ENCODE measurements around the gene CCNI2.

Gene CCNI2

DNA sequence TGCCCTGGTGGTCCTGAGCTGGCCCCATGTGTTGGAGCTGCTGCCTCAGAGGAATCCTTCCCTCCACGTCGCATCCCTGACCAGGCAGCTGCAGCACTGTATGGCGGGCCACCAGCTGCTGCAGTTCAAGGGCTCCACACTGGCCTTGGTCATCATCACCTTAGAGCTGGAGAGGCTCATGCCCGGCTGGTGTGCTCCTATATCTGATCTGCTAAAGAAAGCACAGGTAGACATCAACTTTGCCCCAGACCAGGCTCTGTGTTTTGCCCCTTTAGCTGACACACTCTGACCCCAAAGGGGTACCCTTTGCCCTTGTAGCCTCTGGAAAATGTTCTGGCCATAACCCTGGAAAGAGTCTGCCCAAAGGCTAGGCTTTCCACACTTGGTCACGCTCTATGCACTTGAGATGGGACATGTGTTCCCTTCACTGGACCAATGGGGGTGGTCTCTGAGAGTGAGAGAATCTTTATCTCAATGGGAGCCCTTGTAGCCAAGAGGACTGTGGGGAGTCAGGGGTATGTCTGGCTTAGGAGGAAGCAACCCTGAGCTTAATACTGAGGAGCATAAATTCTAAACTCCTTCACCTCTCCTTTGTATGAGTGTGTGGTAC is 4.8 kb downstream of the CCNI2 start:
- H3K27me3 ChIP-seq (ENCODE audit: insufficient read depth, low read length), result no peaks in the 10 kb centered on the region
- H3K4me1 ChIP-seq (ENCODE audit: insufficient read depth, low read length, severe bottlenecking), result peaks cover 16% of the 10 kb centered on the region
- no peak overlapping the region for H3K9ac ChIP-seq (ENCODE audit: low read length)
- H3K9me2 ChIP-seq (ENCODE audit: low read depth, low read length), result no peaks in the 10 kb centered on the region
- no peaks in the 10 kb centered on the region for H3K36me3 ChIP-seq (ENCODE audit: insufficient read depth, low read length)
- H3K9me3 ChIP-seq (ENCODE audit: low read length), result no peaks in the 10 kb centered on the region
- no peak overlapping the region for H2AFZ ChIP-seq (ENCODE audit: low read length)
- no peak overlapping the region for H3K27ac ChIP-seq (ENCODE audit: low read depth, low read length, poor library complexity, severe bottlenecking)
- no peak overlapping the region for H3K4me3 ChIP-seq (ENCODE audit: low read depth, low read length, poor library complexity, severe bottlenecking)
- no peak overlapping the region for H3K4me2 ChIP-seq (ENCODE audit: low read length)
- no peaks in the 10 kb centered on the region for H3F3A ChIP-seq (ENCODE audit: insufficient read depth, low read length)
- TF ChIP-seq, protein P1, sequence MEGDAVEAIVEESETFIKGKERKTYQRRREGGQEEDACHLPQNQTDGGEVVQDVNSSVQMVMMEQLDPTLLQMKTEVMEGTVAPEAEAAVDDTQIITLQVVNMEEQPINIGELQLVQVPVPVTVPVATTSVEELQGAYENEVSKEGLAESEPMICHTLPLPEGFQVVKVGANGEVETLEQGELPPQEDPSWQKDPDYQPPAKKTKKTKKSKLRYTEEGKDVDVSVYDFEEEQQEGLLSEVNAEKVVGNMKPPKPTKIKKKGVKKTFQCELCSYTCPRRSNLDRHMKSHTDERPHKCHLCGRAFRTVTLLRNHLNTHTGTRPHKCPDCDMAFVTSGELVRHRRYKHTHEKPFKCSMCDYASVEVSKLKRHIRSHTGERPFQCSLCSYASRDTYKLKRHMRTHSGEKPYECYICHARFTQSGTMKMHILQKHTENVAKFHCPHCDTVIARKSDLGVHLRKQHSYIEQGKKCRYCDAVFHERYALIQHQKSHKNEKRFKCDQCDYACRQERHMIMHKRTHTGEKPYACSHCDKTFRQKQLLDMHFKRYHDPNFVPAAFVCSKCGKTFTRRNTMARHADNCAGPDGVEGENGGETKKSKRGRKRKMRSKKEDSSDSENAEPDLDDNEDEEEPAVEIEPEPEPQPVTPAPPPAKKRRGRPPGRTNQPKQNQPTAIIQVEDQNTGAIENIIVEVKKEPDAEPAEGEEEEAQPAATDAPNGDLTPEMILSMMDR (IDR thresholded peaks at IDR 0.05; ENCODE audit: low read length), result no peak
- no peak for TF ChIP-seq EZH2 (IDR thresholded peaks at IDR 0.05; ENCODE audit: borderline replicate concordance, low read length)
- no peaks in the 10 kb centered on the region for H4K20me1 ChIP-seq (ENCODE audit: insufficient read depth, low read length)
- H3K79me2 ChIP-seq (ENCODE audit: insufficient read depth, low read length), result no peaks in the 10 kb centered on the region

DNA sequence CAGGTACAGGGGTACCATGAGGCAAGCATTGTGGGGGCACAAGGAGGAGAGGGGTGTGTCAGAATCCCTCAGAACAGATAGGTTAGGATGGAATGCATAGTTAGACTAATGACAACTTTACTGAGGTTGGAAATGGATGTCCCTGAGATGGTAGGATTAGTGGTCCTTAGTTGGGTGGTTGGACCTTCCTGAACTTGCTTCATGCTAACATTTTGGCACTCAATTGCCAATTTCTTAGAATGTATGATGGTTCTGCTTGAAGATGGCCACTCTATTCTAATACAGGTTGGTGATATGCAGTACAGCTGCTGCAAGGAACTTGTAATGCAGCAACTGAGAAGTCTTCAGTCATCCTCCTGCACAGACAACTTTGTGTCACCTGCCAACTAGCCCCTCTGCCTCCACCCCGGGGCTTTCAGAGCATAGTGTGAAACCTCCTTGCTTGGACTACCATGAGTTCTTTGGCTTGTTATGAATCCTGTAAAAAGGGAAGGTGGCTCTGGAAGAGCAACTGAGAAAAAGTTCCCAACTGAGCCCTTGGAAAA is 5.4 kb downstream of the CCNI2 start:
- no peak overlapping the region for H2AFZ ChIP-seq (ENCODE audit: low read length)
- TF ChIP-seq, protein P1 (IDR thresholded peaks at IDR 0.05; ENCODE audit: low read length), result no peak
- no peak for TF ChIP-seq EZH2 (IDR thresholded peaks at IDR 0.05; ENCODE audit: borderline replicate concordance, low read length)
- H3K27ac ChIP-seq (ENCODE audit: low read depth, low read length, poor library complexity, severe bottlenecking), result no peak overlapping the region
- no peaks in the 10 kb centered on the region for H3K9me3 ChIP-seq (ENCODE audit: low read length)
- H3K27me3 ChIP-seq (ENCODE audit: insufficient read depth, low read length), result no peaks in the 10 kb centered on the region
- no peaks in the 10 kb centered on the region for H3K36me3 ChIP-seq (ENCODE audit: insufficient read depth, low read length)
- no peaks in the 10 kb centered on the region for H3F3A ChIP-seq (ENCODE audit: insufficient read depth, low read length)
- H3K9me2 ChIP-seq (ENCODE audit: low read depth, low read length), result no peaks in the 10 kb centered on the region
- H3K79me2 ChIP-seq (ENCODE audit: insufficient read depth, low read length), result no peaks in the 10 kb centered on the region
- no peak overlapping the region for H3K4me3 ChIP-seq (ENCODE audit: low read depth, low read length, poor library complexity, severe bottlenecking)
- no peak overlapping the region for H3K9ac ChIP-seq (ENCODE audit: low read length)
- no peaks in the 10 kb centered on the region for H4K20me1 ChIP-seq (ENCODE audit: insufficient read depth, low read length)
- H3K4me2 ChIP-seq (ENCODE audit: low read length), result no peak overlapping the region
- H3K4me1 ChIP-seq (ENCODE audit: insufficient read depth, low read length, severe bottlenecking), result peaks cover 10% of the 10 kb centered on the region

DNA sequence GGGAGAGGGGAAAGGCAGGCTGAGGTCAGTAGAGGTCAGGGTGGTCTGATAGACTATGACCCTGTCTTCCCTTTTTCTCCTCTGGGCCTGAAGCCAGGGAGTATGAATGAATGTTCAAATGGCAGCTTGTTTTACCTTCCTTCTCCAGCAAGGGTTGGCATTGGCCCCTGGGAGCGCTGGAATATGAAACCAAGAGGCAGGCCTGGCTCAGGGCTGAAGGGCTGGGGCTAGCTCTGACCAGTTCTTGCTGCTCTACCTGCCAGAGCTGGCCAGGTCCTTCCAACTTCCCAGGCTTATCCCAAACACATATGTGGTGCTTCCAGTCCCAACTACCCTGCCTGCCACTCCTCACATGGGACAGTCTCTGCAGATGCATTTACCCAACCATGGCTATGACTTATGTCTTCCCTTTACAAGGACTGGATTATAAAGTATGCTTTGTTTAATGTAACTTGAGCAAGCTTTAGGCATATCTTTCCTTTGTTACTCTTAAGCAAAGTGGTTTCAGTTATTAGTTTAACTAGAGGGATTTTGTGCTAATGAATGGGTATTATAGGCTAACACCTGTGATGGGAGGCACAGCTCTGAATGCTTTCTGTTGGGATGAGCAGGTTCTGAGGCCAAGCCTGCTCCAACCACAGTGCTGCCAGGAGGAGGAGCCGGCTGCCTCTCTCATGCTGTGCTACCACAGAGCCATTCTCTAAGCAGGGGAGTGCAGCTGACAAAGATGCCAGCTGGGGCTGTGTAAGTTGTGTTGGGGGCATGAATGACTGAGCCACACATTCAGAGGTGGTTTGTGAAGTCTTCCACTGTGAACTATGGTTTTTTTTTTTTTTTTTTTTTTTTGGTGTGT is 6.1 kb downstream of the CCNI2 start:
- Histone ChIP-seq H3K9me3 (ENCODE audit: low read length) (no peaks in the 10 kb centered on the region), H3K27me3 (ENCODE audit: insufficient read depth, low read length) (no peaks in the 10 kb centered on the region), H4K20me1 (ENCODE audit: insufficient read depth, low read length) (no peaks in the 10 kb centered on the region), H3F3A (ENCODE audit: insufficient read depth, low read length) (no peaks in the 10 kb centered on the region), H3K79me2 (ENCODE audit: insufficient read depth, low read length) (no peaks in the 10 kb centered on the region), H3K4me1 (ENCODE audit: insufficient read depth, low read length, severe bottlenecking) (peaks cover 7% of the 10 kb centered on the region), H3K9me2 (ENCODE audit: low read depth, low read length) (no peaks in the 10 kb centered on the region), H2AFZ (ENCODE audit: low read length) (no peak overlapping the region), H3K4me2 (ENCODE audit: low read length) (no peak overlapping the region), H3K9ac (ENCODE audit: low read length) (no peak overlapping the region), H3K27ac (ENCODE audit: low read depth, low read length, poor library complexity, severe bottlenecking) (no peak overlapping the region), H3K4me3 (ENCODE audit: low read depth, low read length, poor library complexity, severe bottlenecking) (no peak overlapping the region), H3K36me3 (ENCODE audit: insufficient read depth, low read length) (no peaks in the 10 kb centered on the region)
- TF ChIP-seq EZH2 (IDR thresholded peaks at IDR 0.05; ENCODE audit: borderline replicate concordance, low read length), result no peak
- TF ChIP-seq, protein P1 (IDR thresholded peaks at IDR 0.05; ENCODE audit: low read length), result no peak

Measured in OCI-LY1 (cell line).